HG03025 (cell line): Measurements from ENCODE around the gene NHEJ1.

Source experiments
- ATAC-seq: cut with Tn5 transposase; IDR thresholded peaks from one replicate; pipeline ENCODE4 v1.9.1; 2021; ENCODE audit warnings: mild to moderate bottlenecking, moderate library complexity; ENCODE audit not compliant: unreplicated experiment, low FRiP score

NHEJ1 gene

DNA sequence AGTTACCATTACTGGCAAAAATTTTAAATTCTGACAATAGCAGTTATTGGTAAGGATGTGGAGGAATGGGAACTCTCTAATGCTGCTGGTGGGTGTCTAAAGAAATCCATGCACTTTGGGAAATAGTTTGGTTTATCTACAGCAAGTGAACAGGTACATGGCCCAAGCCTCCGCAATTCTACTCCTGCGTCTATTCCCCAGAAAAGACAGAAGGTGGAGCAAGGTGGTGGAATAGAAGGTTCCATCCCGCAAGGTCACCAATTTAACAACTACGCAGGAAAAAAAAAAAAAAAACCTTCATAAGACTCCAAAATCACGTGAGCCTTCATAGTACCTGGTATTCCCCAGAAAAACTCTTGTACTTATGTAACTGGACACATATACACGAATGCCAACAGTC lies 125.8 kb downstream of the NHEJ1 start:
- ATAC-seq: no peak

DNA sequence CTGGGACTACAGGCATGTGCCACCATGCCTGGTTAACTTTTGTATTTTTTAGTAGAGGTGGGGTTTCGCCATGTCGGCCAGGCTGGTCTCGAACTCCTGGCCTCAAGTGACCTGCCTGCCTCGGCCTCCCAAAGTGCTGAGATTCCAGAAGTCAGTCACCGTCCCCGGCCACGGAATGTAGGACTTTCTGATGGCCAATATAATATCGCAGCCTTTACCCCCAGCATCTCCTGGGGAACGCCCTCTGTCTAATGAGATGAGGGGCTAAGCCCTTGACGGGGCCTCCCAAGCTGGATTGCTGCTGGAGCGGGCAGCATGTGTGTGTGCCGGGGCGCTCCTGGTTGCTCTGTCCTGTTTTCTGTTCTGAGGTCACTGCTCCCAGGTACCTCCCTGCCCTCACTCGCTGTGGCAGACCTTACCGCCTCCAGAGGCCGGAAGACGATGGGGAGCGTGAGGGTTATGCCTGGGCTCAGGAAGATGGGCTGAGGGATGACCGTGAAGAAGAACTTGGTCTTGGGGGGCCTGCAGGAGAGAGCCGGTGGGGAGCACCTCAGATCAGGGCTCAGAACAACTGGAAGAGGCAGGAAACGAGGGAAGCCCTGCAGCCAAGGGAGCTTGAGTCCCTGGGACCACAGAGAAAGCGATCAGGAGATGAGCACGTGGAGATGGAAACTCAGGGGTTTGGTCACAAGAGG lies 128.4 kb downstream of the NHEJ1 start:
- ATAC-seq: no peak

DNA sequence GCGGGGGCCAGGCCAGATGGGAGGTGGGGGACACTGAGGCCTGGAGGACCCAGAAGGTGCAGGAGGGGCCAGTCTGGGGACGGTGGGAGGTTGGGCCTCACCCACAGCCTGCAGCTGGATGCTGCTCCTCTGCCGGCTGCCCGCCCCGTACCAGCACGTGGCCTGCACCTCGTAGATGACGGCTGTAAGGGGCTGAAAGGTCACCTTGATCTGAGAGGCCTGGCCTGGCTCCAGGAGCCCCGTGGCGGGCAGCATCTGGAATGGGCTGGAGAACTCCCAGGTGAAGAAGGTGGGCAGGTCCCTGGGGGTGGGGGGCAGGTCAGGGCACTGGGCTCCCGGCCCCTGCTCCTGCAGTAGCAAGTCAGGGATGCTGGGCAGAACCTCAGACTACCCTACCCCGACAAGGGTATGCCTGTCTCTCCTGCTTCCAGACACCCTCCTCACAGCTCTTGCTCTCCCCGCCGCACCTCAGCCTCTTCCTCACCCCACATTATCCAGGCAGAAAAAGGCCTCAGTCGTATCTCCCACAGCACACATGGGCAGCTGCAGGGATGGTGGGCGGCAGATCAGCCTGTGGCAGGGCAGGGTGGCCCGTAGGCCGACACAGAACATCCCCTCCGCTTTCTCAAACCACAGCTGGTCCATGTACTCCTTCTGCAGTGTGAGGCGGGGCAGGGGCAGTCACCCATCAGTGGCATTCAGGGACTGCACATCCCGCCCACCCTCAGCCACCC lies 129.4 kb downstream of the NHEJ1 start:
- ATAC-seq: no peak

- ATAC-seq: no peak
These were observed 130.3 kb downstream of the NHEJ1 start for GRCh38 chr2:219030177-219030940.

DNA sequence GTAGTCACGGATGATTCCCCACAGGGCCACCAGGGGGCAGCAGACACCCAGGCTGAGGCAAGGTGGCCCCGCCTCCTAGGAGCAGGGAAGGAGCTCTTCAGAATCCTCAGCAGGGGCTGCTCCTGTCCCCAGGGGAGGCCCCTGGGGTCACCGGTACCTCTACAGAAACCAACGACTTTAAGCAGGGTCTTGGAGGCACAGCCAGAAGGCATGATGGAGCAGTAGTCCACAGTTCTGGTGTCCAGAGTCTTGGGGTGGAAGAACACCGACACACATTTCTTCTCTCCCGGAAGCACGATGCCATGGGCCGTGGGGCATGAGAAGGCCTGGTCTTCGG lies 130.8 kb downstream of the NHEJ1 start:
- ATAC-seq: no peak

DNA sequence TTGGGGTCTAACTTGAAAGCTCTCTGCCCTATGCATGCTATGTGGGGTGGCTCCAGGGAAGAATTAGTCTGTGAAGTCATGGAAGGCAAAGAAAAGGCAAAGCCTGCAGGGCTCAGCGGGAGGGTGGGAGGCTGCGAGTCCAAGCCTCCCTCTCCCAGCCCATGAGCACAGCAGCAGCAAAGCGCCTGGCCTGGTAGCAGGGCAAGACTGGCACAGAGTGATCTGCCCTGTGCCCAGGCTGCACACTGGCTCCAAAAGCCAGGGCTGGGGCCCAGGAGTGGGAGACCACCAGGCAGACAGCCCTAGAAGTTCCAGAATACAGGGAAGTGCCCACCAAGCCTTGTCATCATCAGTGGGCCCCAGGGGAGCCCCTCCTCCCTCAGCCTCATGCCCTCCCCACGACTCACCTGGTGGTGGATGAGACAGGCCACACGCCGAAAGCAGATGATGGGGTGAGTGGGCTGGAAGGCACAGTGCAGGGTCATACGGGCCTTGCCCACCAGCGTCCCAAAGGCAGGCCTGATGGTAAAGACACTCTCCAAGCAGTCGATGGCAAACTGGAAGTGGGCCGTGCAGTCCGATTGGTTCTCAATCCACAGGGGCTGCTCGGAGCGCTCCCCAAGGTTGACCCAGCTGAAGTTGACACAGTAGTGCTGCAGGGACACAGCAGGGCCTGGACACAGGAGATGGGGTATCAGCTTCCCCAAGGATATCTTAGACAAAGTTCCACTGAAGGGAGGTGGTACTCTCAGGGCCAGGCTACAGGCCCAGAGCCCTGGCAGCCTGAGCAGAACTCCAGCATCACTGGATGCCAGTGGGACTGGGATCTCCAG lies 131.4 kb downstream of the NHEJ1 start:
- ATAC-seq: no peak

GRCh38 chr2:219028141-219028540 lies 132.5 kb downstream of the NHEJ1 start:
- ATAC-seq: no peak

DNA sequence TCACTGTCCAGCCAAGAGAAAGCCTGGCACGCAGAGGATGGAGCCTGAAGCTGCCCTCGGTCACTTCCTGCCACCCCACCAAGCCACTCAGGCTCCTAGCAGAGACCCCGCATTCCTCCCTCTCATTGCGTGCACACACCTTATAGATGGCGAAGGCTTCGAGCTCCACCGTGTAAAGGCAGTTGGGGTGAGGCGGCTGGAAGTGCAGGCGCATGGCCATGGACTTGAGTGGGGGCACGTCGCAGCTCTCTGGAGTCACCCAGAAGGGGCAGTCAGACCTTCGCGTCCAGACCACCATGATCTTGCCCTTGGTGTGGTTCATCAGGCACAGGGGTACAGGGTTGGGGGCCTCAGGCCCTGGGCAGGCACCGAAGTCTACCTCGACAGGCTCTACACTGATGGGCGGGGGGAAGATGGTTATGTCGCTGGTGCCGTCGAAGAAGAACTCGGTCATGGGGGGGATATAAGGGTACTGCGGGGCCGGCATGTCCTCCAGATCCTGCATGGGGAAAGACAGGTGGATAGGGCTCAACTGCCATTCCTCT lies 133.0 kb downstream of the NHEJ1 start:
- no peak for ATAC-seq

DNA sequence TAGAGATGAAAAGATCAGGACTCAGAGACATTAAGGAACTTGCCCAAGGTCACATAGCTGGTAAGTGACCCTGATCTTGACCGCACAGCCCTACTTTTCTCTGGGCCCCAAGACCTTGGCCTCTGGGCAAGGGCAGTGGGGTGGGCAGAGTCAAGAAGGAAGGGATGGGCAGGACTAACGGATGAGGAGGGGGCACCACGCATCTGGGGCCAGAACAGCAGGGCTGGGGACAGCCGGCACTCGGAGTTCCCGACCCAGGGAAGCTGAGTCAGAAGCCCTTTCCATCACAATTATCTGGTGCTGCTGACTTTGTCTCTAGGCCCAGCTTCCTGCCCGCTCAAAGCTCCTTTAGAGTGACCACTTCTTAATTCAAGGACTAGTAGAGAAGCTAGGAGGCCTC lies 133.7 kb downstream of the NHEJ1 start:
- ATAC-seq: no peak

DNA sequence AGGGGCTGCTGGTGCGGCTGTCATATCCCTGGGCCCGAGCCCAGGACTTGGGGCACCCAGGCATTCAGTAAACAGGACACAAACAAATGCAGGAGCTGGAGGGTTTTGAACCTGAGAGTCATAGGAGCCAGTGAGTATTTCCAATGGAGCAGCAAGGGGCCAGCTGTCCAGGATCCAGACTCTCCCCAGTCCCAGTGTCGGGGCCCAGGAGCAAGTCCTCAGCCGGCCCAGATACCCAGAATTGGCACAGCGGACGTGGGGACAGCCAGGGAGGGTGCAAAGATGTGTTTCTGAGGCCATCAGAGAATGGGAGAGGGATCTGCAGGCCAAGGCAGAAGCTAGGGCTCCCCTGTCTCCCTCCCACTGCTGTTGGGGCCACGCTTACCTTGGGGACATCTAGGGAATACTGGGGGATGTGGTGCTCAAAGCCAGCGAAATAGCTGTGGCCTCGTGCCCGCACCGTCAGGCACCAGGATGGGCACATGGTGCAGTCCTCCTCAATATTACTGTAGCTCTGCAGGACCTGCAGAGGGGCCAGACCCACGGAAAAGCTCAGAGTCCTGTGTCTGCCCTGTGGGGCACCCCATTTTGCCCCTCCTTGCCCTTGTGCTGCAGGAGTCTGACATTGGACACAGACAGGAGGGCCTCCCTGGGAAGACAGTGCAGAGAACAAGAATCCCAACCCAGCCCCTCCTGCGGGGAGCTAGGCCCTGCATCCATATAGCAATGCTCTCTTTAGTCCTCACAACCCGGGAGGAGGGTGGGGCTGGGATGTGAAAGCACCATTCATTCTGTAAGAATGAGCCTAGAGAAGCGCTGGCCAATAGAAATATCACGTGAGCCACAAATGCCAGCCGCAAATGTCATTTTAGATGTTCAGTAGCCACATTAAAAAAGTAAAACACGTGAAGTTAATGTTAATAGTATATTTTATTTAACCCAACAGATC lies 134.7 kb downstream of the NHEJ1 start:
- ATAC-seq: no peak
